ENCODE data around the gene ACTBL2. TPM values are rescaled to one million over a fixed set of nuclear protein-coding genes. Genes with fewer than 3 reads are reported as not detected.
A peak's percentile ranks its signal among the peaks of the same experiment; 100 is the strongest.

Gene ACTBL2
- total and polyA plus RNA-seq, 12 donors: not detected

DNA sequence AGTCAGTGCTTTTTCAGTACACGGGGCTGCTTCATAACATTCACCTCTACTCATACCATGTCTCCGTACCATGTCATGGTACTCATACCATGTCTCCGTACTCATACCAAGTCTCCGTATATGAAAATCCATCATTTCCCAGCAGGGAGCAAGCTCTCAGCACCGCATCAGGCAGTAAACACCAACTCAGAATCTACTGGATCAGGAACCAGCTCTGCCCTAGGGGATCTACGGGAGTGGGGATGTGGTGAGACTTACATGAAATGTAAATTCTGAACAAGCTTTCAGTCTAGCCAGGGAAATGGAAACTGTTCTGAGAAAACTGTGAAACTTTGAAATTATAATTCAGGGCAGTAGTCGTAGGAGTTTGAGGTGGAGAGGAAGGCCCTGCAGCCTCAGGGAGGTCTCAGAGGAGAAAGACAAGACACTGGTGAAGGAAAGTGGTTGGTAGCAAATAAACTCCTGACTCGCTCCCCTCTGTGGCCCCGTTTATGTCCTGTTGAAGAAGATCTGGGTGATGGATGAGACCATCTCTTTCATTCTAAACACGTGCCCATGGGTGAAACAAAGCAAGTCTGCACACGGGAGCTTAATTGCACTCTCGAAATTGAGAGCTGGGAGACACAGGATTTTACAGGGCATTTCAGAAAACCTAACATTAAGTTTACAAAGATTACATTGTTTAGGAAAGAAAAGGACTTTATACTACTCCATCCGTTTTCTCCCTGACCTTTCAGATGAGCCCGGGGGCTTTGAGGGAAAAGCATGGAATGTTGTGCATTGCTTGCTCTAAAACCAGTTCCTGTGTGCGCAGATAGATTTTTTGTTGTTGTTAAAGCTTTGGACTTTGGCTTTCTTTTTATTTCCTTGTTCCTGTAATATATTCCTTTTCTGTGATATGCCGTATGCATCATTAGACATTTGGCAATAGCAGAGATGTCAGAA lies 26.8 kb downstream of the ACTBL2 start:
- no peak overlapping the region for H3K4me3 ChIP-seq
- peaks cover 0 to 10% of the 10 kb centered on the region in 2 donors for H3K4me1 ChIP-seq (replicated peaks in 1 of 2)
- no peak for DNase-seq
- TF ChIP-seq POLR2A (IDR thresholded peaks at IDR 0.05): no peak
- TF ChIP-seq, protein P1, sequence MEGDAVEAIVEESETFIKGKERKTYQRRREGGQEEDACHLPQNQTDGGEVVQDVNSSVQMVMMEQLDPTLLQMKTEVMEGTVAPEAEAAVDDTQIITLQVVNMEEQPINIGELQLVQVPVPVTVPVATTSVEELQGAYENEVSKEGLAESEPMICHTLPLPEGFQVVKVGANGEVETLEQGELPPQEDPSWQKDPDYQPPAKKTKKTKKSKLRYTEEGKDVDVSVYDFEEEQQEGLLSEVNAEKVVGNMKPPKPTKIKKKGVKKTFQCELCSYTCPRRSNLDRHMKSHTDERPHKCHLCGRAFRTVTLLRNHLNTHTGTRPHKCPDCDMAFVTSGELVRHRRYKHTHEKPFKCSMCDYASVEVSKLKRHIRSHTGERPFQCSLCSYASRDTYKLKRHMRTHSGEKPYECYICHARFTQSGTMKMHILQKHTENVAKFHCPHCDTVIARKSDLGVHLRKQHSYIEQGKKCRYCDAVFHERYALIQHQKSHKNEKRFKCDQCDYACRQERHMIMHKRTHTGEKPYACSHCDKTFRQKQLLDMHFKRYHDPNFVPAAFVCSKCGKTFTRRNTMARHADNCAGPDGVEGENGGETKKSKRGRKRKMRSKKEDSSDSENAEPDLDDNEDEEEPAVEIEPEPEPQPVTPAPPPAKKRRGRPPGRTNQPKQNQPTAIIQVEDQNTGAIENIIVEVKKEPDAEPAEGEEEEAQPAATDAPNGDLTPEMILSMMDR (IDR thresholded peaks at IDR 0.05): no peak
- H3K27ac ChIP-seq: no peak overlapping the region
- no peaks in the 10 kb centered on the region for H3K9me3 ChIP-seq (replicated peaks in 1 of 3)
- H3K27me3 ChIP-seq: no peaks in the 10 kb centered on the region
- intact Hi-C loops (cut with DNase I): no loop called here
- H3K36me3 ChIP-seq (replicated peaks in 1 of 2): no peaks in the 10 kb centered on the region
- WGBS, 4 donors: 78 to 85% (median 81%) methylated on average over 16 of the region's 16 CpGs

DNA sequence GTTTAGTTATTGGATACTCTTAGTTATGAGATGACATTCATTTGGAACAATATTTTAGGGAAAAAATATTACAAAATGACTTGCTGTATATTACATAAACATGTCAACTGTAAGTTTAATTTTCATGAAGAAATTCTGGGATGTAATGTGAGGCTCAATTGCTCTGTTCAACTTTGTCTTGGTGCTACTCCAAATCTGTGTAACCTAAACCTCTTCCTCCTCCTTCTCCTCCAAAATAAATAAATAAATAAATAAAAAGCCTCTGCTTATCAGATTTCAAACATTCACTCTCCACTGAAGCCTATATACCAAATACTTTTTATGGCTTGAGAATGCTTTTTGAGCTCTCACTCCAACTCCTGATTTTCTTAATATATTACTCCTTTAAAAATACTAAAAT lies 27.7 kb downstream of the ACTBL2 start:
- Histone ChIP-seq H3K27me3 (no peaks in the 10 kb centered on the region), H3K27ac (no peak overlapping the region), H3K4me1 (replicated peaks in 1 of 2) (peaks cover 0 to 10% of the 10 kb centered on the region in 2 donors), H3K36me3 (replicated peaks in 1 of 2) (no peaks in the 10 kb centered on the region), H3K4me3 (no peak overlapping the region), H3K9me3 (replicated peaks in 1 of 3) (no peaks in the 10 kb centered on the region)
- TF ChIP-seq POLR2A (IDR thresholded peaks at IDR 0.05): no peak
- TF ChIP-seq, protein P1 (IDR thresholded peaks at IDR 0.05): no peak
- intact Hi-C loops (cut with DNase I): no loop called here
- DNase-seq: no peak

DNA sequence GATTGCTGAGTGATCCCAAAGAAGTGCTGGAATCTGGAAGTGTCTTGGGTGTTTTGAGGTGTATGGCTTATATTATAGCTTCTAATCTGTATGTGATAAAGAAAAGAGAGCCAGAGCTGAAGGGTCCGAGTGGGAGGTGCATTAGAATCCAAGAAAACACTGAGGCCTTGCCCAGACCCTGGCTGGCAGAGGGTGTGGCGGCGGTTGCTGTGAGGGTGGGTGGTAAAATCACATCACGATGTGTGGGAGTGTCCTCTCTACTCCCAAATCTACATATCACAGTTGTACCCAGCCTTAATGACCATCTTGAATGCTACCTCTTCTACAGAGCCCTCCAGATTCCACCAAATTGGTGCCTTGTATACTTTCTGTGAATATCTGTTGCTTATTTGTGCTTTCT lies 28.9 kb downstream of the ACTBL2 start:
- intact Hi-C loops (cut with DNase I): no loop called here
- H3K36me3 ChIP-seq (replicated peaks in 1 of 2): no peaks in the 10 kb centered on the region
- WGBS, 4 donors: 89 to 98% (median 94%) methylated on average over 4 of the region's 4 CpGs
- H3K27ac ChIP-seq: peak overlapping the region in 2 of 5 donors; percentile 34 to 64
- H3K4me1 ChIP-seq (replicated peaks in 1 of 2): peaks cover 0 to 10% of the 10 kb centered on the region in 2 donors
- no peak for DNase-seq
- no peaks in the 10 kb centered on the region for H3K9me3 ChIP-seq (replicated peaks in 1 of 3)
- no peaks in the 10 kb centered on the region for H3K27me3 ChIP-seq
- TF ChIP-seq, protein P1 (IDR thresholded peaks at IDR 0.05): no peak
- no peak for TF ChIP-seq POLR2A (IDR thresholded peaks at IDR 0.05)
- H3K4me3 ChIP-seq: no peak overlapping the region

DNA sequence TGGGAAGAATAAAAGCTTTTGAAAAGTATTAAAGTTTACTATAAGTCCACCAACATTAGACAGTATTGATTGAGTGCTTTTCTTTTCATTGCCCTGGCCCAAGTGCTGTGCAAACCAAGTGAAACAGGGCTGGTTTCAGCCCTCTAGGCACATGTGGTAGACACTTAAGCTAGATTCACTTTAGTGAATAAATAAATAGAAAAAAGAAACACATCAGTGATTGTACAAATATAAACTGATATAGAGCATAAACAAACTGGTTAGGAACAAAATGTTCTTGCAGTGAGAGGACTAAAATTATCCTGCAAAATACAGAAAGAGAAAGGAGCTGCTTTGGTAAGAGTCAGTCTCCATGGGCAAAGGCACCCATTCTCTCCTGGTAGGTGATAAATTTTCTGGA lies 29.7 kb downstream of the ACTBL2 start:
- Histone ChIP-seq H3K27ac (peak overlapping the region in 2 of 5 donors; percentile 57 to 64), H3K9me3 (replicated peaks in 1 of 3) (no peaks in the 10 kb centered on the region), H3K27me3 (no peaks in the 10 kb centered on the region), H3K36me3 (replicated peaks in 1 of 2) (no peaks in the 10 kb centered on the region), H3K4me1 (replicated peaks in 1 of 2) (peaks cover 0 to 10% of the 10 kb centered on the region in 2 donors), H3K4me3 (no peak overlapping the region)
- intact Hi-C loops (cut with DNase I): no loop called here
- DNase-seq: no peak
- TF ChIP-seq, protein P1 (IDR thresholded peaks at IDR 0.05): no peak
- no peak for TF ChIP-seq POLR2A (IDR thresholded peaks at IDR 0.05)
